HL-60 (cell line): ENCODE data around the gene ZBED3.

Source experiments
- POLR2AphosphoS5 ChIP-seq: IDR thresholded peaks from 2 replicates; pipeline ENCODE4 v1.6.1; 2012; ENCODE audit warnings: low read depth
- SPI1 ChIP-seq: IDR thresholded peaks from 2 replicates; pipeline ENCODE4 v1.6.1; 2012; ENCODE audit warnings: low read depth, mild to moderate bottlenecking, borderline replicate concordance
- TF ChIP-seq, protein P1 (sequence below): IDR thresholded peaks from one replicate; pipeline ENCODE4 v1.5.1; 2011; ENCODE audit warnings: low read length, control low read depth, inconsistent platforms; ENCODE audit not compliant: insufficient read depth

DNA sequence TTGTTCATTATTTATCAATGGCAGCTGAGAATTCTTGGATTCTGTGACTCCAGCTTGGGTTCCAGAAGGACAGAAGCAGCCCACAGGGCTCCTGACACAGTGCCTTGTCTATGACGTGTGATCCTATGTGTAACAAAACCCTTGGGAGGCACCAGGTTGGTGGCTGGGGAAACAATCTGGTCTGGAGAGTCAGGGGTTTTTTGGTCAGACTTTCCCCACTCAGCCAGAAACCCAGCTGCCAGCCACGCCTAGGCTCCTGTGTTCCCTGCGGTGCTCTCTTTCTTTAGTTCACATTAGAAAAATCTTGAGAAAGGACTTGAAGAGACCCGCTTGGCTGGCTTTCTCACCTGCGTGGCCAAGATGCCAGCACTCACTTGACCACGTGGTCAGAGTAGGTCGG, 15.5 kb upstream of the ZBED3 start:
- TF ChIP-seq POLR2AphosphoS5 (no peak), SPI1 (no peak)
- TF ChIP-seq, protein P1, sequence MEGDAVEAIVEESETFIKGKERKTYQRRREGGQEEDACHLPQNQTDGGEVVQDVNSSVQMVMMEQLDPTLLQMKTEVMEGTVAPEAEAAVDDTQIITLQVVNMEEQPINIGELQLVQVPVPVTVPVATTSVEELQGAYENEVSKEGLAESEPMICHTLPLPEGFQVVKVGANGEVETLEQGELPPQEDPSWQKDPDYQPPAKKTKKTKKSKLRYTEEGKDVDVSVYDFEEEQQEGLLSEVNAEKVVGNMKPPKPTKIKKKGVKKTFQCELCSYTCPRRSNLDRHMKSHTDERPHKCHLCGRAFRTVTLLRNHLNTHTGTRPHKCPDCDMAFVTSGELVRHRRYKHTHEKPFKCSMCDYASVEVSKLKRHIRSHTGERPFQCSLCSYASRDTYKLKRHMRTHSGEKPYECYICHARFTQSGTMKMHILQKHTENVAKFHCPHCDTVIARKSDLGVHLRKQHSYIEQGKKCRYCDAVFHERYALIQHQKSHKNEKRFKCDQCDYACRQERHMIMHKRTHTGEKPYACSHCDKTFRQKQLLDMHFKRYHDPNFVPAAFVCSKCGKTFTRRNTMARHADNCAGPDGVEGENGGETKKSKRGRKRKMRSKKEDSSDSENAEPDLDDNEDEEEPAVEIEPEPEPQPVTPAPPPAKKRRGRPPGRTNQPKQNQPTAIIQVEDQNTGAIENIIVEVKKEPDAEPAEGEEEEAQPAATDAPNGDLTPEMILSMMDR: no peak
